ENCODE results near the gene ANAPC4.

GRCh38 chr4:25427871-25428270 lies 50.8 kb downstream of the ANAPC4 start:
- TF ChIP-seq CTCF (conservative IDR thresholded peaks at IDR 0.05 in 1 of 2, IDR thresholded peaks at IDR 0.05 in 1 of 2; ENCODE audit: extremely low read depth in 1 of 2, insufficient read depth in 1 of 2, low read depth in 1 of 2, low read length in 2 of 2) (no peak), EZH2 (IDR thresholded peaks at IDR 0.05; ENCODE audit: borderline replicate concordance, low read length) (no peak)
